Measurements from ENCODE around the gene LILRB3.
"Not testable (repeated sequence)": the region's sequence is repeated elsewhere in the genome, so short reads cannot be mapped to it uniquely, and the experiment has no call there.

Gene LILRB3

DNA sequence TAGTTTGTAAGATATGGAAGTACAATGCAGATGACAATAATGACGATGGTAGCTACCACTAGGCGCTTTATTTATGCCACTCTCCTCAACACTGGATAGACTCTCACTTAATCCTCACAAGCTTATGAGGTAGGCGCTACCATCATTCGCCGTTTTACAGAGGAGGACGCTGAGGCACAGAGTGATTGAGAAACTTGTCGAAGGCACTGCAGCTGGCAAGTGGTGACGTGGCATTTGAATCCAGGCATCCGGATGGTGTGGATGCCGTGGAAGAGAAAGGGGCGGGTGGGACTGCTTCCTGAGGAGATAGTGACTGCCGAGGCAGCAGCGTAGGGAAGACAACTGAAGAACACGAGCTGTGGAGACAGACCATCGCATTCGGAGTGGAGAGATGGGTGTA is 23.4 kb downstream of the LILRB3 start:
- Histone ChIP-seq H3K27me3 (ENCODE audit: low read depth) (no peaks in the 10 kb centered on the region), H3K4me3 (no peak overlapping the region), H3K36me3 (replicated peaks) (peaks cover 39% of the 10 kb centered on the region), H3K9me3 (no peaks in the 10 kb centered on the region), H3K4me1 (peaks cover 28% of the 10 kb centered on the region)
- no peak for DNase-seq (ENCODE audit: low spot score in 2 of 2)
- in situ Hi-C loops (cut with MboI; ENCODE audit: low sequenced_read_pairs): loop anchor here (25.0 kb wide), 1 partner anchor 1463 kb away; the partner anchor contains the start of gene U2AF2

DNA sequence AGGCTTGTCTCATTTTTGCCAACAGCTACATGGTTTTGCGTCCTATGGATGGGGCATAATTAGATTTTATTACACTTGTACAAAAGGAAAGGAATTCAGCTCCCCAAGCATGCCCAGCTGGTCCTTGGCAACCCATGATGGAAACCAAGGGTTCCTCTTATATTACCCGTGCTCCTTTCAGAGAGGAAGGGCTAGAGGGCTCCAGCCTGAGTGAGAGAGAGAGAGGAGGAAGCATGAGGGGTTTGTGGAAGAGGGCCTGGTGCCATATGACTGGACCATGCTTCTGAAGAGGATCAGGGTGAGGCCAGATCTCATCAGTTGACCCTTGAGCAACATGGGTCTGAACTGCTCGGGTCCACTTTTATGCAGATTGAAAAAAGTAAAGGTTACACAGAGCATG is 25.7 kb downstream of the LILRB3 start:
- no peak for DNase-seq (ENCODE audit: low spot score in 2 of 2)
- no peaks in the 10 kb centered on the region for H3K27me3 ChIP-seq (ENCODE audit: low read depth)
- peaks cover 32% of the 10 kb centered on the region for H3K36me3 ChIP-seq (replicated peaks)
- H3K4me3 ChIP-seq: no peak overlapping the region
- in situ Hi-C loops (cut with MboI; ENCODE audit: low sequenced_read_pairs): loop anchor here (25.0 kb wide), 1 partner anchor 1465 kb away; the partner anchor contains the start of gene U2AF2
- peaks cover 12% of the 10 kb centered on the region for H3K4me1 ChIP-seq
- H3K9me3 ChIP-seq: no peaks in the 10 kb centered on the region

DNA sequence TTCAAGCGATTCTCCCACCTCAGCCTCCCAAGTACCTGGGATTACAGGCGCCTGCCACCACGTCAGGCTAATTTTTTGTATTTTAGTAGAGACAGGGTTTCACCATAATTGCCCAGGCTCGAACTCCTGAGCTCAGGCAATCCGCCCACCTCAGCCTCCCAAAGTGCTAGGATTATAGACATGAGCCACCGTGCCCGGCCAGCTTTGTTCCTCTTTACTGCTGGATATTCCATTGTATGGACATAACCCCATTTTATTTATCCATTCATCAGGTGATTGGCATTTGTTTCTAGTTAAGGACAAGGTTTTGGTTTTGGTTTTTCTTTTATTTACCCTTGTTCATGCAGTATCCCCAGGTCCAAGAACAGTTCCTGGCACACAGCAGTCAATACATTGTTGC is 26.3 kb downstream of the LILRB3 start:
- H3K4me1 ChIP-seq: peaks cover 8% of the 10 kb centered on the region
- DNase-seq (ENCODE audit: low spot score in 2 of 2): no peak
- peaks cover 26% of the 10 kb centered on the region for H3K36me3 ChIP-seq (replicated peaks)
- H3K9me3 ChIP-seq: no peaks in the 10 kb centered on the region
- in situ Hi-C loops (cut with MboI; ENCODE audit: low sequenced_read_pairs): loop anchor here (25.0 kb wide), 1 partner anchor 1466 kb away; the partner anchor contains the start of gene U2AF2
- no peaks in the 10 kb centered on the region for H3K27me3 ChIP-seq (ENCODE audit: low read depth)
- no peak overlapping the region for H3K4me3 ChIP-seq

DNA sequence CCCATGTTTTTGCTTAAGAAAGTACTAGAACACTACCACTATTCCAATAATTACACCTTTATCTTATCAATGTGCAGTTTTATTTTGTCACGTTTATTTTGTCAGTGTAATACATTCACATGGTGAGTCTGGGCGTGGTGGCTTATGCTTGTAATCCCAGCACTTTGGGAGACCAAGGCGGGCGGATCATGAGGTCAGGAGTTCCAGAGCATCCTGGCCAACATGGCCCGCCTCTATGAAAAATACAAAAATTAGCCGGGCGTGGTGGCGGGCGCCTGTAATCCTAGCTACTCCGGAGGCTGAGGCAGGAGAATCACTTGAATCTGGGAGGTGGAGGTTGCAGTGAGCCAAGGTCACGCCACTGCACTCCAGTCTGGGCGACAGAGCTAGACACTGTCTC is 28.3 kb downstream of the LILRB3 start:
- H3K27me3 ChIP-seq (ENCODE audit: low read depth); H3K4me1 ChIP-seq; DNase-seq (ENCODE audit: low spot score in 2 of 2); H3K9me3 ChIP-seq; H3K4me3 ChIP-seq: not testable (repeated sequence)
- in situ Hi-C loops (cut with MboI; ENCODE audit: low sequenced_read_pairs): loop anchor here (25.0 kb wide), 1 partner anchor 1468 kb away; the partner anchor contains the start of gene U2AF2
- peaks cover 18% of the 10 kb centered on the region for H3K36me3 ChIP-seq (replicated peaks)

DNA sequence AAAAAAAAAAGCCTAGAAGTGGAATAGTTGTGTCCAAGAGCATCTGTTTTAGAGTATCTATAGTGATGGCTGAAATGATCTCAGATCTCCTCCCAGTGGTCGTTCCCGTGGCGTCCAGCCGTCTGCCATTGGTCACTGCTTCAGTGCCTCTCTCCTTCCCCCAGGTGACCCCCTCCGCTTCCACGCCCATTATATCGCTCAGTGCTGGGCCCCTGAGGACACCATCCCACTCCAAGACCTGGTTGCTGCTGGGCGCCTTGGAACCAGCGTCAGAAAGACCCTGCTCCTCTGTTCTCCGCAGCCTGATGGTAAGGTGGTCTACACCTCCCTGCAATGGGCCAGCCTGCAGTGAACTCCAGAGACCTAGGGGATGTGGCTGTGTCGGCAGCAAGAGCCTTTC is 29.8 kb downstream of the LILRB3 start:
- in situ Hi-C loops (cut with MboI; ENCODE audit: low sequenced_read_pairs): loop anchor here (25.0 kb wide), 1 partner anchor 1469 kb away; the partner anchor contains the start of gene U2AF2
- H3K9me3 ChIP-seq: no peaks in the 10 kb centered on the region

DNA sequence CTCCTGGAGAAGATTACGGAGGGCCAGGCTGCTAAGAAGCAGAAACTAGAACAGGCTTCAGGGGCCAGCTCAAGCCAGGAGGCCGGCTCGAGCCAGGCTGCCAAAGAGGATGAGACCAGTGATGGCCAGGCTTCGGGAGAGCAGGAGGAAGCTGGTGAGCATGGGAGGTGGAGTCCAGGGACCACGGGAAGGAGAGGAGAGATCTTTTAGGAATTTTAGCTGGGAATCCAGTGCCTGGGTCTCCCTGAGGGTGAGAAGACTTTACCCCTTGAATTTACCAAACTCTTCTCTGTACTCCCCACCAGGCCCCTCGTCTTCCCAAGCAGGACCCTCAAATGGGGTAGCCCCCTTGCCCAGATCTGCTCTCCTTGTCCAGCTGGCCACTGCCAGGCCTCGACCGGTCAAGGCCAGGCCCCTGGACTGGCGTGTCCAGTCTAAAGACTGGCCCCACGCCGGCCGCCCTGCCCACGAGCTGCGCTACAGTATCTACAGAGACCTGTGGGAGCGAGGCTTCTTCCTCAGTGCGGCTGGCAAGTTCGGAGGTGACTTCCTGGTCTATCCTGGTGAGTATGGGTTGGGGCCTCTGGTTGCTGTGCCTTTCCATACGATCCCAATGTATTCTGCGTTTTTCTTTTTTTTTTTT is 30.9 kb downstream of the LILRB3 start:
- H3K4me3 ChIP-seq: peak overlapping the region; percentile 99
- DNase-seq (ENCODE audit: low spot score in 2 of 2): no peak
- in situ Hi-C loops (cut with MboI; ENCODE audit: low sequenced_read_pairs): loop anchor here (25.0 kb wide), 1 partner anchor 1470 kb away; the partner anchor contains the start of gene U2AF2
- H3K36me3 ChIP-seq (replicated peaks): peaks cover 22% of the 10 kb centered on the region
- H3K27me3 ChIP-seq (ENCODE audit: low read depth): no peaks in the 10 kb centered on the region
- peaks cover 6% of the 10 kb centered on the region; the same call in 1 of the 2 replicates for H3K4me1 ChIP-seq
- no peaks in the 10 kb centered on the region for H3K9me3 ChIP-seq

More for the DNA sequence above, 29.8 kb downstream of the LILRB3 start:
- no peaks in the 10 kb centered on the region for H3K27me3 ChIP-seq (ENCODE audit: low read depth)
- peaks cover 18% of the 10 kb centered on the region for H3K36me3 ChIP-seq (replicated peaks)
- H3K4me1 ChIP-seq: peaks cover 6% of the 10 kb centered on the region; the same call in 1 of the 2 replicates
- no peak for DNase-seq (ENCODE audit: low spot score in 2 of 2)
- H3K4me3 ChIP-seq: no peak overlapping the region

DNA sequence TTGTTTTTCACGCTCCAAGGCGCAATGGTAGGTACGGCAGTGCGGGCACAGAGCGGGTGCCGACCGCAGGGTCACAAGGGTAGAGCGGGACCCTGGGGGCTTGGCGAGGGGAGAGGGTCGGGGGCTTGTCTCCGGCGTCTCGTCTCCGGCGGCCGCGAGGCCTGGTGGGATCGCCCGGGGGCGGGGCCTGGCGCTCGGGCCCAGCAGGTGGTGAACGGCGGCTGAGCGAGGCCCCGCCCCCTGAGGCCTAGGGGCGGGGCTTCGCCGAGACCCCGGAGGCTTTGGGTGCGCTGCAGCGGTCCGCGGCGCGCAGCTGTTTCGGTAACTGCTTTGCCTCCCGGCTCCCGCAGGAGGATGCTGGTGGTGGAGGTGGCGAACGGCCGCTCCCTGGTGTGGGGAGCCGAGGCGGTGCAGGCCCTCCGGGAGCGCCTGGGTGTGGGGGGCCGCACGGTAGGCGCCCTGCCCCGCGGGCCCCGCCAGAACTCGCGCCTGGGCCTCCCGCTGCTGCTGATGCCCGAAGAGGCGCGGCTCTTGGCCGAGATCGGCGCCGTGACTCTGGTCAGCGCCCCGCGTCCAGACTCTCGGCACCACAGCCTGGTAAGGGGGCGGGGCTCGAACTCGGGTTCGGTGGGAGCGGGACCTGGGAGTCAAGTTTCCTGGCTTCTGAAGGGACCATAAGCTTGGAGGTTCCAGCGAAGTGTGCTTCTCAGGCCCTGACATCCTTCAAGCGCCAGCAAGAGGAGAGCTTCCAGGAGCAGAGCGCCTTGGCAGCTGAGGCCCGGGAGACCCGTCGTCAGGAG is 31.6 kb downstream of the LILRB3 start, which contains the start of gene TSEN34:
Gene TSEN34, plus strand, starts transcription at position 298 of the 800 bp plus-strand sequence. Its CDS starts 57 bp downstream, at position 355.
- peaks cover 6% of the 10 kb centered on the region; the same call in 1 of the 2 replicates for H3K4me1 ChIP-seq

DNA sequence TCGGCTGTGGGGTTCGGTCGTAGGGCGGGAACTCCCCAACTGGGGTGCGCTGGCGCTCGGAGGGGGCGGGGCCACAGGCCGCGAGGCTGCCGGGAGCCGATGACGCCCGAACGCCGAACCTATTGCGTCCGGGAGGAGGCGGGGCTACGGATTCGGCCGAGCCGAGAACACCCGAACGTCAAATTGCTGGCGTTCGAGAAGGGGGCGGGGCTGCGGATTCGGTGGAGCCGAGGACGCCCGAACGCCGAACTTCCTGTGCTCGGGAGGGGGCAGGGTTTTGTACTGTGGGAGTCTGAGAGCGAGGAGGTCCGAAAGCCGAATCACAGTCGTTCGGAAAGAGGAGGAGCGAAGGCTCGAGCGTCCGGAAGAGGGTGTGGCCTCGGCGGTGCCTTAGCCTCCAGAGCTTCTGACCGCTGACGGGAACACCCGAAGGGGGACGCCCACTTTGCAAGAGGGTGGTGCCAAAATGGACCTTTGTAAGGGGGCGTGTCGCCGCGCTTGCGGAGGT is 32.2 kb downstream of the LILRB3 start:
- H3K9me3 ChIP-seq: no peaks in the 10 kb centered on the region
- H3K36me3 ChIP-seq (replicated peaks): peaks cover 27% of the 10 kb centered on the region
- DNase-seq (ENCODE audit: low spot score in 2 of 2): peak; percentile 97 to 100
- in situ Hi-C loops (cut with MboI; ENCODE audit: low sequenced_read_pairs): loop anchor here (25.0 kb wide), 1 partner anchor 1472 kb away; the partner anchor contains the start of gene U2AF2
- H3K4me3 ChIP-seq: peak overlapping the region; percentile 99
- peaks cover 6% of the 10 kb centered on the region; the same call in 1 of the 2 replicates for H3K4me1 ChIP-seq
- H3K27me3 ChIP-seq (ENCODE audit: low read depth): no peaks in the 10 kb centered on the region

More for the DNA sequence above, 31.6 kb downstream of the LILRB3 start, which contains the start of gene TSEN34:
- Histone ChIP-seq H3K36me3 (replicated peaks) (peaks cover 27% of the 10 kb centered on the region), H3K4me3 (peak within 1 kb of the TSS; percentile 99), H3K9me3 (no peaks in the 10 kb centered on the region), H3K27me3 (ENCODE audit: low read depth) (no peaks in the 10 kb centered on the region)
- peak; percentile 83 to 91 for DNase-seq (ENCODE audit: low spot score in 2 of 2)
- in situ Hi-C loops (cut with MboI; ENCODE audit: low sequenced_read_pairs): loop anchor here (25.0 kb wide), 1 partner anchor 1471 kb away; the partner anchor contains the start of gene U2AF2

DNA sequence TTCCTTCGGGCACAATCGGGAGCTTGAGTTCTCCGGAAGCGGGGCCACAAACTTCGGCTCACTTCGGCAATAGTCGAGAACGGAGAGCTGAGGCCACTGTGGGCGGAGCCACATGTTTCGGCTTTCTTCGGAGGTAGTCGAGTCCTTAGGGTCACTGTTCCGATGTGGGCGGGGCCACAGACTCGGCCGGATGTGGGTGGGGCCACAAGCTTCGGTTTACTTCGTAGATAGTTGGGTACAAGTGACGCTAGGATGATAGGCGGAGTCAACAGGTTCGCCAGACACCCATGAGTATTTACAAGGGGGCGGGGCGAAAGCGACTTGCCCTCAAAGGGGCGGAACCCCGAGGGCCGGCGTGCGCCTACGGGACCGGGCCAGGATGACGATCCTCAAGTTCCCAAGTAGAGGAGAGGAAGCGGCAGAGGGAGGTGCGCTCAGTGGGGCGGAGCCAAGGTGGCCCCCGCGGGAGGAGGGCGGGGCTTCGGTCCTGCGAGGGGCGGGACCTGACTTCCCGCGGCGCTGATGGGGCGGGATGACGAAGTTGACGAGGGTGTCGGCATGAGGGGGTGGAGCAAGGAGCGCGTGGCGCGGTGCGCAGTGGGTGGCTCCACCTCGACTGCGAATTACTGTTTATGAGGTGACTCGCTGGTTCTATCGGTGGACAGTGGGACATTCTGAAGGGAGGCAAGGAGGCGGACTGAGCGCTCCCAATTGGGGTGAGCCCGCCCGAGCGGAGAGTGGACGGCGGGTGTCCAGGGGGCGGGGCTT is 32.9 kb downstream of the LILRB3 start:
- Histone ChIP-seq H3K27me3 (ENCODE audit: low read depth) (no peaks in the 10 kb centered on the region), H3K36me3 (replicated peaks) (peaks cover 27% of the 10 kb centered on the region), H3K9me3 (no peaks in the 10 kb centered on the region), H3K4me1 (peaks cover 6% of the 10 kb centered on the region; the same call in 1 of the 2 replicates), H3K4me3 (peak overlapping the region; percentile 99)
- peak; percentile 99 to 100 for DNase-seq (ENCODE audit: low spot score in 2 of 2)
- in situ Hi-C loops (cut with MboI; ENCODE audit: low sequenced_read_pairs): loop anchor here (25.0 kb wide), 1 partner anchor 1472 kb away; the partner anchor contains the start of gene U2AF2

DNA sequence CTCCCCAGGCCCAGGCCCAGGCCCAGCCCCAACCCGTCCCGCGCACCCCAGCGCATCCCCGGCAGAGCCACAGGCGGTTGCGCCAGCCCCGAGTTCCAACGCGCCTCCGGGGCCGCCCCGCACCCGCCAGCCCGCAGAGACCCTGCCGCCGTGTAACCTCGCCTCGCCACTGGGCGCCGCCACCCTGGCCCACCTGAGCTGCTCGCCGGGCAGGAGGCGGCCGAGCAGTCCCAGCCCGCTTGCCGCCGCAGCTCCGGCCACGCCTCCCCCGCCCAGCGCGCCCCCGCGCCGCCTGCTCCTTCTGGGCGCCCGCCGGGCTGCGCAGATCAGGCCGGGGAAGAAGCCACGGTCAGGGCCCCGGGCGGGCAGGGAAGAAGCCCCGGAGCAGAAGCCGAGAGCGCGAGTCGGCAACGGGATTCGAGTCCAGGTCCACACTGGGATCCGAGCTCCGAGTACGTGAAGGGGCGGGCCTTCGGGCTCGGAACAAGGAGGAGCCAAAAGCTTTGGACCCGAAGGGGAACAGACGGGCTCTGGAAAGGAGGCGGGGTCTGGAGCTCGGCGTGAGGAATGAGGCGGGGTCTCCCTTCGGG is 33.6 kb downstream of the LILRB3 start, which contains the start of gene MBOAT7:
Gene MBOAT7, minus strand, starts transcription at position 436 of the 590 bp plus-strand sequence. CDS start 1,072 bp downstream, outside the sequence.
- in situ Hi-C loops (cut with MboI; ENCODE audit: low sequenced_read_pairs): loop anchor here (25.0 kb wide), 1 partner anchor 1473 kb away; the partner anchor contains the start of gene U2AF2
- peaks cover 22% of the 10 kb centered on the region for H3K36me3 ChIP-seq (replicated peaks)
- no peaks in the 10 kb centered on the region for H3K27me3 ChIP-seq (ENCODE audit: low read depth)
- H3K4me3 ChIP-seq: peak within 1 kb of the TSS; percentile 99
- peaks cover 6% of the 10 kb centered on the region; the same call in 1 of the 2 replicates for H3K4me1 ChIP-seq
- H3K9me3 ChIP-seq: no peaks in the 10 kb centered on the region
- DNase-seq (ENCODE audit: low spot score in 2 of 2): no peak

DNA sequence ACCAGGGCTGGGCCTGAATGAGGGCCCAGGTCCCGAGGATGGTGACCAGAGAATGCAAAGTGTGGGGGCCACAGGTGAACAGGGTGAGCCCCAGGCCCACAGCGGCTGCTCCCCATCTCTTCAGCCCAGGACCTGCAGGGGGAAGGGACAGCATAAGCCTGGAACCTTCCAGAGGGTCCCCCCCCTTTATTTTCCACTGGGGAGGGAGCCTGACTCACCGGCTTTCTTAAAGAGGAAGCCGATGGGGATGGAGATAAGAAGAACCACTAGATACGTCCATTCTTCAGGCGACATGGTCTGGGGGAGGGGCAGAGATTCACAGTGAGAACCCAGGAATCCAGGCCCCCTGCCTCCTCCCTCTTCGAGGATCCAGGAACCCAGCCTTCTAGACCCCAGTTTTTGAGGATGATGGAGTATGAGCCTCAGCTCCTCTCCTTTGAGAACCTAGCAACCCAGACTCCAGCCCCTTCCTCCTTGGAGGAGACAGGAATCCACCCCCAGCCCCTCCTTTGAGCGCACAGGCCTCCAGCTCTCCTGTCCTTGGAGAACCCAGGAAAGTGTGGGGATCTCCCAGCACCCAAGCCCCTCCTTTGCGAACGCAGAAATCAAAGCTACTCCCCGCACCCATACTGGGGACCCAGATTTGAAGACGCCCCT is 34.5 kb downstream of the LILRB3 start:
- peaks cover 6% of the 10 kb centered on the region; the same call in 1 of the 2 replicates for H3K4me1 ChIP-seq
- in situ Hi-C loops (cut with MboI; ENCODE audit: low sequenced_read_pairs): loop anchor here (25.0 kb wide), 1 partner anchor 1474 kb away; the partner anchor contains the start of gene U2AF2

DNA sequence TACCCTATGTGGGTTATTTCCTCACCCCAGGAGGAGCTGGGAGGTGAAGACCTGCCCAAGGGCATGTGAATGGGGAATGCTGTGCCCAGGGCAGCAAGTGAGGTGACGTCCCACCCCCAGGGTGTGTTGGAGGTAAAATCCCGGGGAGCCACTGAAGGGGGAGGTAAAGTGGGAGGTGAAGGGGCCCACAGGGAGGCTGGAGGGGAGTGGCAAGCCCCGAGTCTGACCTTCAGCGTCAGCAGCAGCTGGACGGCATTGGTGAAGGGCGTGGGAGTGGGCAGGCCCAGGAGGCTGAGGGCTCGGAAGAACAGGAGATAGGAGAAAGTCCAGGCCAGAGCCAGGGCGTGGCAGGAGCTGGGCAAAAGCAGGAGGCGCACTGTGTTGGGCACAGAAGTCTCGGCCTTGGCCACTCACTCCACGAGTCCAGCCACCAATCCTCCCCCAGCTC is 35.8 kb downstream of the LILRB3 start:
- no peaks in the 10 kb centered on the region for H3K9me3 ChIP-seq
- H3K4me3 ChIP-seq: no peak overlapping the region
- H3K36me3 ChIP-seq (replicated peaks): peaks cover 14% of the 10 kb centered on the region
- H3K4me1 ChIP-seq: peaks cover 4% of the 10 kb centered on the region; the same call in 1 of the 2 replicates
- in situ Hi-C loops (cut with MboI; ENCODE audit: low sequenced_read_pairs): loop anchor here (25.0 kb wide), 1 partner anchor 1475 kb away; the partner anchor contains the start of gene U2AF2
- DNase-seq (ENCODE audit: low spot score in 2 of 2): no peak
- no peaks in the 10 kb centered on the region for H3K27me3 ChIP-seq (ENCODE audit: low read depth)

More for the DNA sequence above, 34.5 kb downstream of the LILRB3 start:
- Histone ChIP-seq H3K27me3 (ENCODE audit: low read depth) (no peaks in the 10 kb centered on the region), H3K9me3 (no peaks in the 10 kb centered on the region), H3K36me3 (replicated peaks) (peaks cover 15% of the 10 kb centered on the region), H3K4me3 (peak overlapping the region; percentile 56)
- no peak for DNase-seq (ENCODE audit: low spot score in 2 of 2)
